CD1c-positive myeloid dendritic cell (primary cell): ENCODE data around the gene DCAF17.

Experiments
- DNase-seq: peaks from one replicate; pipeline ENCODE4 v3.0.0-alpha.2; 2016; ENCODE audit errors: extremely low spot score

Gene DCAF17

GRCh38 chr2:171434013-171434989 is at the start of gene DCAF17:
Gene DCAF17 (plus strand): TSS chr2:171434226. CDS start chr2:171434578, 352 bp downstream.
- DNase-seq = peak; percentile 98

GRCh38 chr2:171386627-171387026 is 47.4 kb upstream of the DCAF17 start:
- no peak for DNase-seq

- no peak for DNase-seq
Observed at GRCh38 chr2:171387052-171387451, 47.0 kb upstream of the DCAF17 start.

- no peak for DNase-seq
Observed at GRCh38 chr2:171389325-171389724, 44.7 kb upstream of the DCAF17 start.

- DNase-seq = no peak
Observed at GRCh38 chr2:171389780-171390179, 44.2 kb upstream of the DCAF17 start.

GRCh38 chr2:171390941-171391516 is 43.0 kb upstream of the DCAF17 start:
- DNase-seq = no peak

- DNase-seq = no peak
Observed at GRCh38 chr2:171391532-171391931, 42.5 kb upstream of the DCAF17 start.

- no peak for DNase-seq
Observed at GRCh38 chr2:171393487-171393886, 40.5 kb upstream of the DCAF17 start.

GRCh38 chr2:171394164-171394740 is 39.8 kb upstream of the DCAF17 start:
- no peak for DNase-seq

GRCh38 chr2:171399292-171399691 is 34.7 kb upstream of the DCAF17 start:
- no peak for DNase-seq

GRCh38 chr2:171400395-171400794 is 33.6 kb upstream of the DCAF17 start:
- no peak for DNase-seq

- no peak for DNase-seq
Observed at GRCh38 chr2:171401947-171402346, 32.1 kb upstream of the DCAF17 start.

- no peak for DNase-seq
Observed at GRCh38 chr2:171402906-171403580, 31.0 kb upstream of the DCAF17 start.

GRCh38 chr2:171404261-171404660 is 29.8 kb upstream of the DCAF17 start:
- no peak for DNase-seq

GRCh38 chr2:171404719-171405118 is 29.3 kb upstream of the DCAF17 start:
- no peak for DNase-seq

- no peak for DNase-seq
Observed at GRCh38 chr2:171405546-171405945, 28.5 kb upstream of the DCAF17 start.

- DNase-seq = no peak
Observed at GRCh38 chr2:171406044-171406443, 28.0 kb upstream of the DCAF17 start.

GRCh38 chr2:171407030-171407675 is 26.9 kb upstream of the DCAF17 start:
- DNase-seq = no peak

GRCh38 chr2:171407676-171408044 is 26.4 kb upstream of the DCAF17 start:
- DNase-seq = no peak

- no peak for DNase-seq
Observed at GRCh38 chr2:171409436-171409971, 24.5 kb upstream of the DCAF17 start.

- DNase-seq = no peak
Observed at GRCh38 chr2:171410101-171410500, 23.9 kb upstream of the DCAF17 start.
